SK-N-SH (cell line): ENCODE data around the gene SORCS3. TPM values are rescaled to one million over a fixed set of nuclear protein-coding genes. Genes with fewer than 3 reads are reported as not detected.

Experiments used
- CTCF ChIA-PET: fragments of 300-600, 350-600 bp; formaldehyde crosslinking; extraction: SDS; loops from one replicate; lab custom pipeline; 2021; lab: Yijun Ruan, JAX
- POLR2A ChIA-PET: fragments of 350-600 bp; sonication (Branson Sonifier 250); formaldehyde crosslinking; extraction: SDS; loops from one replicate; lab custom pipeline; 2020; ENCODE audit warnings: antibody characterized with exemption, inconsistent platforms; lab: Yijun Ruan, JAX
- DNase-seq: peaks from one replicate; pipeline ENCODE4 v3.0.0; 2012
- H2AFZ ChIP-seq: fragments of 200-600 bp; sonication (generic); 2 replicates; pipeline ENCODE4 v1.8.1; 2016; ENCODE audit warnings: antibody characterized with exemption, mild to moderate bottlenecking, low read depth
- H3F3A ChIP-seq: fragments of 200-600 bp; sonication (generic); replicated peaks from 2 replicates; pipeline ENCODE3; 2016; ENCODE audit warnings: antibody characterized with exemption, mild to moderate bottlenecking; ENCODE audit not compliant: insufficient read depth
- H3K27ac ChIP-seq, 2 experiments: fragments of 200-500 bp in 1 of 2; fragments of 200-600 bp in 1 of 2; sonication (Bioruptor generic) in 1 of 2; sonication (generic), shearing (Covaris generic) in 1 of 2; 2 replicates each; pipeline versions ENCODE4 v1.5.1 to v1.6.1; 2014 to 2016; ENCODE audit warnings: low read depth in 2 of 2, inconsistent platforms in 1 of 2, low read length in 1 of 2, mild to moderate bottlenecking in 1 of 2, mixed read lengths in 1 of 2
- H3K27me3 ChIP-seq: fragments of 200-600 bp; sonication (generic), shearing (Covaris generic); 2 replicates; pipeline ENCODE4 v1.6.1; 2016; ENCODE audit warnings: mixed run types; ENCODE audit not compliant: insufficient read depth
- H3K36me3 ChIP-seq, 2 experiments: fragments of 200-500 bp in 1 of 2; fragments of 200-600 bp in 1 of 2; sonication (Bioruptor generic) in 1 of 2; sonication (generic) in 1 of 2; replicated peaks in 1 of 2; 2 replicates each; pipeline versions ENCODE3 to v1.5.1; 2014 to 2016; ENCODE audit warnings: low read length in 1 of 2, mild to moderate bottlenecking in 1 of 2; ENCODE audit not compliant: insufficient read depth in 2 of 2, control insufficient read depth in 1 of 2
- H3K4me1 ChIP-seq, 2 experiments: fragments of 200-500 bp in 1 of 2; fragments of 200-600 bp in 1 of 2; sonication (Bioruptor generic) in 1 of 2; sonication (generic), shearing (Covaris generic) in 1 of 2; 2 replicates each; pipeline versions ENCODE4 v1.5.1 to v1.6.1; 2014 to 2016; ENCODE audit warnings: low read depth in 1 of 2, low read length in 1 of 2, mixed run types in 1 of 2; ENCODE audit not compliant: insufficient read depth in 2 of 2, control insufficient read depth in 1 of 2
- H3K4me2 ChIP-seq: fragments of 200-600 bp; sonication (generic), shearing (Covaris generic); 2 replicates; pipeline ENCODE4 v1.6.1; 2017; ENCODE audit warnings: mixed run types
- H3K4me3 ChIP-seq, 2 experiments: fragments of 200-500 bp in 1 of 2; fragments of 200-600 bp in 1 of 2; sonication (Bioruptor generic) in 1 of 2; sonication (generic), shearing (Covaris generic) in 1 of 2; 2 replicates each; pipeline versions ENCODE4 v1.5.1 to v1.8.1; 2014 to 2016; ENCODE audit warnings: low read depth in 2 of 2, inconsistent platforms in 1 of 2, low read length in 1 of 2, mild to moderate bottlenecking in 1 of 2, mixed read lengths in 1 of 2, moderate library complexity in 1 of 2
- H3K79me2 ChIP-seq: fragments of 200-600 bp; sonication (generic); 2 replicates; pipeline ENCODE4 v1.8.1; 2017; ENCODE audit warnings: mild to moderate bottlenecking; ENCODE audit not compliant: insufficient read depth
- H3K9ac ChIP-seq: fragments of 200-600 bp; sonication (generic); 2 replicates; pipeline ENCODE4 v1.6.1; 2017; ENCODE audit warnings: mixed run types
- H3K9me2 ChIP-seq: fragments of 200-600 bp; sonication (generic); 2 replicates; pipeline ENCODE4 v1.6.1; 2017; ENCODE audit warnings: mixed run types
- H3K9me3 ChIP-seq: fragments of 200-600 bp; sonication (generic); 2 replicates; pipeline ENCODE4 v1.6.1; 2017; ENCODE audit warnings: mixed run types, mild to moderate bottlenecking, moderate library complexity
- H4K20me1 ChIP-seq: fragments of 200-600 bp; sonication (generic); 2 replicates; pipeline ENCODE4 v1.6.1; 2017; ENCODE audit warnings: mild to moderate bottlenecking, mixed run types; ENCODE audit not compliant: insufficient read depth
- EP300 ChIP-seq, 2 experiments: IDR thresholded peaks; 2 replicates each; pipeline versions ENCODE4 v1.4.0 to v1.6.1; 2012; ENCODE audit warnings: borderline replicate concordance in 1 of 2, low read depth in 1 of 2, low read length in 1 of 2
- EZH2phosphoT487 ChIP-seq: fragments of 200-600 bp; sonication (generic); IDR thresholded peaks from 2 replicates; pipeline ENCODE4 v1.6.1; 2017; ENCODE audit warnings: low read depth, mixed run types, mild to moderate bottlenecking, antibody characterized with exemption, moderate library complexity, borderline replicate concordance
- FOSL2 ChIP-seq: IDR thresholded peaks from 2 replicates; pipeline ENCODE4 v1.4.0; 2012; ENCODE audit warnings: low read depth, mild to moderate bottlenecking, moderate library complexity, borderline replicate concordance
- FOXJ3 ChIP-seq: sonication (generic); formaldehyde crosslinking; IDR thresholded peaks from 2 replicates; pipeline ENCODE4 v1.5.1; 2020; ENCODE audit warnings: mild to moderate bottlenecking, missing genetic modification reagents
- JUND ChIP-seq: IDR thresholded peaks from 2 replicates; pipeline ENCODE4 v1.4.0; 2012
- MXI1 ChIP-seq: IDR thresholded peaks from 2 replicates; pipeline ENCODE4 v1.6.1; 2012; ENCODE audit warnings: mild to moderate bottlenecking, low read depth, low read length, improper control_type of control experiment
- NFIC ChIP-seq: IDR thresholded peaks from 2 replicates; pipeline ENCODE4 v1.4.0; 2012; ENCODE audit warnings: borderline replicate concordance
- POLR2AphosphoS5 ChIP-seq: IDR thresholded peaks from 2 replicates; pipeline ENCODE4 v1.6.1; 2012; ENCODE audit warnings: low read depth, low read length
- RFX5 ChIP-seq: IDR thresholded peaks from 2 replicates; pipeline ENCODE4 v1.6.1; 2012; ENCODE audit warnings: mild to moderate bottlenecking, improper control_type of control experiment, low read length
- SIN3A ChIP-seq: IDR thresholded peaks from 2 replicates; pipeline ENCODE4 v1.6.1; 2012; ENCODE audit warnings: low read depth, mild to moderate bottlenecking, low read length, moderate library complexity, borderline replicate concordance
- TAF1 ChIP-seq: IDR thresholded peaks from 2 replicates; pipeline ENCODE4 v1.6.1; 2012; ENCODE audit warnings: low read depth, mild to moderate bottlenecking, low read length, moderate library complexity, borderline replicate concordance
- TEAD4 ChIP-seq: IDR thresholded peaks from 2 replicates; pipeline ENCODE4 v1.4.0; 2012; ENCODE audit warnings: mild to moderate bottlenecking, borderline replicate concordance; ENCODE audit not compliant: insufficient read depth
- WGBS: methylation state at CpG from one replicate; pipeline ENCODE4 v1.1.6; 2017; ENCODE audit warnings: low lambda C conversion rate; 5-methylcytosine and 5-hydroxymethylcytosine counted together
- polyA plus RNA-seq, 3 experiments: library from polyadenylated mRNA; depleted of rRNA; stranded (reverse); fragments of >200 nt; gene quantifications; 2 replicates each; pipeline ENCODE4 v1.2.3, GENCODE V29; 2012
- TF ChIP-seq, protein P1 (sequence below): fragments of 200-600 bp; sonication (generic); IDR thresholded peaks from 2 replicates; pipeline ENCODE4 v1.6.1; 2017; ENCODE audit warnings: antibody characterized with exemption, mild to moderate bottlenecking, moderate library complexity
- TF ChIP-seq, protein P2 (sequence below): fragments of 150-350 bp; IDR thresholded peaks from 2 replicates; pipeline ENCODE4 v1.6.1; 2017; ENCODE audit warnings: antibody characterized with exemption, low read length, low read depth, borderline replicate concordance
- TF ChIP-seq, protein P3 (sequence below): IDR thresholded peaks from 2 replicates; pipeline ENCODE4; 2012
- TF ChIP-seq, protein P4 (sequence below): fragments of 150-350 bp; IDR thresholded peaks from 2 replicates; pipeline ENCODE4 v1.6.1; 2016; ENCODE audit warnings: mild to moderate bottlenecking, low read depth, low read length

Gene SORCS3
- polyA plus RNA-seq, 1 of the 3 experiments (the other 2 are of a cell fraction): not detected

DNA sequence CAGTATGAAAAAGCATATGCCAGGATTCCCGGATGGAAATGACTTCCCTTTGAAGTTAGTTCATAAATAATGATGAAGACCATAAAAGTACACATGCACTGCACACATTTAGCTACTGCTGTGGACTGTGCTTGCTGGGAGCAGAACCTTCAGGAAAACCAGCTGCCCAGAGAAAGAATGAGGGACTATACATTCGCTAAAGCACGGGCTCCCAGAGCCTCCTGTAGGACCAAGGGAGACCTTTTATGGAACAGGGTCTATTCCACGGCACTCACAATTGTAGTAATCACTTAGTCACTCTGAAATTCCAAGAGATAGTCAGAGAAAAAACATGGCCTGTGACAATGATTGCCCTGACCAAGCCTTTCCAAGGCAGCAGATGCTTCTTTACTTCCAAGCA lies 24.1 kb downstream of the SORCS3 start (continued):
- TF ChIP-seq, protein P1, sequence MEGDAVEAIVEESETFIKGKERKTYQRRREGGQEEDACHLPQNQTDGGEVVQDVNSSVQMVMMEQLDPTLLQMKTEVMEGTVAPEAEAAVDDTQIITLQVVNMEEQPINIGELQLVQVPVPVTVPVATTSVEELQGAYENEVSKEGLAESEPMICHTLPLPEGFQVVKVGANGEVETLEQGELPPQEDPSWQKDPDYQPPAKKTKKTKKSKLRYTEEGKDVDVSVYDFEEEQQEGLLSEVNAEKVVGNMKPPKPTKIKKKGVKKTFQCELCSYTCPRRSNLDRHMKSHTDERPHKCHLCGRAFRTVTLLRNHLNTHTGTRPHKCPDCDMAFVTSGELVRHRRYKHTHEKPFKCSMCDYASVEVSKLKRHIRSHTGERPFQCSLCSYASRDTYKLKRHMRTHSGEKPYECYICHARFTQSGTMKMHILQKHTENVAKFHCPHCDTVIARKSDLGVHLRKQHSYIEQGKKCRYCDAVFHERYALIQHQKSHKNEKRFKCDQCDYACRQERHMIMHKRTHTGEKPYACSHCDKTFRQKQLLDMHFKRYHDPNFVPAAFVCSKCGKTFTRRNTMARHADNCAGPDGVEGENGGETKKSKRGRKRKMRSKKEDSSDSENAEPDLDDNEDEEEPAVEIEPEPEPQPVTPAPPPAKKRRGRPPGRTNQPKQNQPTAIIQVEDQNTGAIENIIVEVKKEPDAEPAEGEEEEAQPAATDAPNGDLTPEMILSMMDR: no peak

DNA sequence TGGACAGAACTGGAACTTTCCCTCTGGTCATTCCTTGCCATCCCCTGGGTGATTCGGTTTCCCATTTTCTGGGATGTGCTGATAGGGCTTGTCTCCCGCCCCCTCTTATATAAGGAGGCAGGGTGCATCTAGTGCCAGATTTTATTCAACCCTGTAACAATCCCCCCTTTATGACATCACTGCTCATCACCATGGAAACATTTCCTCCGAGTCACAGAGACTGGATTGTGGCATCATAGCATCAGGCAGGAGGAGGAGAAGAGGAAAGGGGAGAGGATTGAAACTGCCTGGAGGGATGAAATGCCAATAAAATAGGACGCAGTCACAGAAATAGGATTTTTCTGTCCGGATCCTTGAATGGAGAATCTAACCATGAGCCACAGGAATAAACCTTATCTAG lies 25.0 kb downstream of the SORCS3 start:
- DNase-seq: no peak
- Histone ChIP-seq H3K9ac (no peak overlapping the region), H3K27ac (no peak overlapping the region), H3K4me3 (no peak overlapping the region), H3K27me3 (no peaks in the 10 kb centered on the region), H4K20me1 (no peaks in the 10 kb centered on the region), H3K4me1 (peaks cover 0 to 5% of the 10 kb centered on the region in 2 experiments; a peak in 1 of 4 replicates), H3K9me3 (no peaks in the 10 kb centered on the region), H3K9me2 (no peaks in the 10 kb centered on the region), H3K79me2 (no peaks in the 10 kb centered on the region), H3F3A (no peaks in the 10 kb centered on the region), H3K4me2 (no peak overlapping the region), H3K36me3 (no peaks in the 10 kb centered on the region), H2AFZ (no peak overlapping the region)
- TF ChIP-seq, protein P2, sequence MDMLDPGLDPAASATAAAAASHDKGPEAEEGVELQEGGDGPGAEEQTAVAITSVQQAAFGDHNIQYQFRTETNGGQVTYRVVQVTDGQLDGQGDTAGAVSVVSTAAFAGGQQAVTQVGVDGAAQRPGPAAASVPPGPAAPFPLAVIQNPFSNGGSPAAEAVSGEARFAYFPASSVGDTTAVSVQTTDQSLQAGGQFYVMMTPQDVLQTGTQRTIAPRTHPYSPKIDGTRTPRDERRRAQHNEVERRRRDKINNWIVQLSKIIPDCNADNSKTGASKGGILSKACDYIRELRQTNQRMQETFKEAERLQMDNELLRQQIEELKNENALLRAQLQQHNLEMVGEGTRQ: no peak
- TF ChIP-seq TAF1 (no peak), FOSL2 (no peak), TEAD4 (no peak), SIN3A (no peak), POLR2AphosphoS5 (no peak), NFIC (no peak), EZH2phosphoT487 (no peak), MXI1 (no peak), JUND (no peak), FOXJ3 (CRISPR knock-in tag) (no peak), EP300 (IDR thresholded peaks at IDR 0.05; ENCODE audit: borderline replicate concordance in 1 of 2, low read depth in 1 of 2, low read length in 1 of 2) (no peak), RFX5 (no peak)
- TF ChIP-seq, protein P1: no peak
- TF ChIP-seq, protein P3, sequence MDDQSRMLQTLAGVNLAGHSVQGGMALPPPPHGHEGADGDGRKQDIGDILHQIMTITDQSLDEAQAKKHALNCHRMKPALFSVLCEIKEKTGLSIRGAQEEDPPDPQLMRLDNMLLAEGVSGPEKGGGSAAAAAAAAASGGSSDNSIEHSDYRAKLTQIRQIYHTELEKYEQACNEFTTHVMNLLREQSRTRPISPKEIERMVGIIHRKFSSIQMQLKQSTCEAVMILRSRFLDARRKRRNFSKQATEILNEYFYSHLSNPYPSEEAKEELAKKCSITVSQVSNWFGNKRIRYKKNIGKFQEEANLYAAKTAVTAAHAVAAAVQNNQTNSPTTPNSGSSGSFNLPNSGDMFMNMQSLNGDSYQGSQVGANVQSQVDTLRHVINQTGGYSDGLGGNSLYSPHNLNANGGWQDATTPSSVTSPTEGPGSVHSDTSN: no peak
- TF ChIP-seq, protein P4, sequence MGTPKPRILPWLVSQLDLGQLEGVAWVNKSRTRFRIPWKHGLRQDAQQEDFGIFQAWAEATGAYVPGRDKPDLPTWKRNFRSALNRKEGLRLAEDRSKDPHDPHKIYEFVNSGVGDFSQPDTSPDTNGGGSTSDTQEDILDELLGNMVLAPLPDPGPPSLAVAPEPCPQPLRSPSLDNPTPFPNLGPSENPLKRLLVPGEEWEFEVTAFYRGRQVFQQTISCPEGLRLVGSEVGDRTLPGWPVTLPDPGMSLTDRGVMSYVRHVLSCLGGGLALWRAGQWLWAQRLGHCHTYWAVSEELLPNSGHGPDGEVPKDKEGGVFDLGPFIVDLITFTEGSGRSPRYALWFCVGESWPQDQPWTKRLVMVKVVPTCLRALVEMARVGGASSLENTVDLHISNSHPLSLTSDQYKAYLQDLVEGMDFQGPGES: no peak
- ChIA-PET POLR2A (no interaction called here), CTCF (interaction anchor here (1.4 kb wide), 1 partner anchor 68 kb away, joined by 4 read pairs; no protein-coding TSS in a partner anchor)
- WGBS: 26% methylated on average over 5 of the region's 5 CpGs
